HCT116 (cell line): ENCODE measurements around the gene HOXC6. TPM values are rescaled to one million over a fixed set of nuclear protein-coding genes. Genes with fewer than 3 reads are reported as not detected.

Experiments used
- ATAC-seq: fragments of 200-7000 bp; cut with Tn5 transposase; 2 replicates; pipeline ENCODE4 v1.9.1; 2020; ENCODE audit warnings: mild to moderate bottlenecking, moderate library complexity
- BruUV-seq: library from RNA; stranded (reverse); fragments of 400-500 nt; replicated peaks from 2 replicates; lab custom pipeline; 2021; lab: Mats Ljungman, UMichigan
- CTCF ChIA-PET: fragments of 300-600 bp; sonication (Branson Sonifier 250); formaldehyde crosslinking; loops from one replicate; lab custom pipeline; 2021; ENCODE audit warnings: antibody characterized with exemption; lab: Charles Lee
- POLR2A ChIA-PET: fragments of 300-600, 350-600 bp; sonication (Branson Sonifier 250); formaldehyde crosslinking; loops from one replicate; lab custom pipeline; 2021; ENCODE audit warnings: antibody characterized with exemption; lab: Charles Lee
- RAD21 ChIA-PET, 2 experiments: fragments of 300-600 bp; sonication (Branson Sonifier 250); formaldehyde crosslinking; loops; one replicate each; lab custom pipeline; 2023; ENCODE audit warnings: low total read pairs in 2 of 2; ENCODE audit not compliant: uncharacterized antibody in 2 of 2, unreplicated experiment in 2 of 2, low non-redundant PET in 1 of 2; lab: Charles Lee
- DNase-seq: peaks from one replicate; pipeline ENCODE4 v3.0.0-alpha.2; 2010; ENCODE audit warnings: low read depth, low spot score
- H2AFZ ChIP-seq: fragments of 200-600 bp; shearing (Covaris generic), sonication (generic); 2 replicates; pipeline ENCODE4 v1.6.1; 2017; ENCODE audit warnings: low read depth, mixed run types, mixed read lengths, antibody characterized with exemption, low read length; ENCODE audit not compliant: poor library complexity, severe bottlenecking
- H3K27ac ChIP-seq: 2 replicates; pipeline ENCODE4 v1.5.1; 2012; ENCODE audit warnings: low read depth, low read length
- H3K27me3 ChIP-seq: fragments of 200-600 bp; sonication (generic); 2 replicates; pipeline ENCODE4 v1.6.1; 2016; ENCODE audit warnings: mixed run types, low read length, mixed read lengths; ENCODE audit not compliant: insufficient read depth
- H3K36me3 ChIP-seq, 2 experiments: fragments of 200-500 bp in 1 of 2; fragments of 200-600 bp in 1 of 2; sonication (Bioruptor generic) in 1 of 2; sonication (generic) in 1 of 2; 2 replicates each; pipeline versions ENCODE4 v1.5.1 to v1.6.1; 2014 to 2016; ENCODE audit warnings: low read length in 2 of 2, inconsistent platforms in 1 of 2, mixed read lengths in 1 of 2, mixed run types in 1 of 2; ENCODE audit not compliant: insufficient read depth in 2 of 2, control insufficient read depth in 1 of 2
- H3K4me1 ChIP-seq, 2 experiments: fragments of 200-600 bp in 1 of 2; sonication (generic) in 1 of 2; 2 replicates each; pipeline versions ENCODE4 v1.5.1 to v1.6.1; 2012 to 2017; ENCODE audit warnings: low read length in 2 of 2, inconsistent platforms in 1 of 2, mild to moderate bottlenecking in 1 of 2, mixed read lengths in 1 of 2, mixed run types in 1 of 2, moderate library complexity in 1 of 2; ENCODE audit not compliant: insufficient read depth in 2 of 2, control insufficient read depth in 1 of 2
- H3K4me2 ChIP-seq: fragments of 200-600 bp; sonication (generic); 2 replicates; pipeline ENCODE4 v1.6.1; 2017; ENCODE audit warnings: mixed run types, low read length, mixed read lengths
- H3K4me3 ChIP-seq, 2 experiments: fragments of 200-600 bp in 1 of 2; sonication (generic) in 1 of 2; replicated peaks in 1 of 2; 2 replicates each; pipeline ENCODE4 v1.5.1; 2011 to 2016; ENCODE audit warnings: low read length in 2 of 2, control low read depth in 1 of 2, low read depth in 1 of 2, mild to moderate bottlenecking in 1 of 2, mixed read lengths in 1 of 2, mixed run types in 1 of 2
- H3K79me2 ChIP-seq: fragments of 200-600 bp; sonication (generic); 2 replicates; pipeline ENCODE4 v1.6.1; 2017; ENCODE audit warnings: mild to moderate bottlenecking, mixed run types, low read length, moderate library complexity, mixed read lengths; ENCODE audit not compliant: insufficient read depth
- H3K9ac ChIP-seq: fragments of 200-600 bp; sonication (generic); 2 replicates; pipeline ENCODE4 v1.6.1; 2016; ENCODE audit warnings: low read length, mixed read lengths
- H3K9me2 ChIP-seq: fragments of 200-600 bp; sonication (generic), shearing (Covaris generic); 2 replicates; pipeline ENCODE4 v1.6.1; 2017; ENCODE audit warnings: mixed run types, mild to moderate bottlenecking, moderate library complexity; ENCODE audit not compliant: insufficient read depth
- H3K9me3 ChIP-seq, 2 experiments: fragments of 200-500 bp in 1 of 2; fragments of 200-600 bp in 1 of 2; sonication (Bioruptor generic) in 1 of 2; sonication (generic) in 1 of 2; 2 replicates each; pipeline ENCODE4 v1.6.1; 2014 to 2017; ENCODE audit warnings: low read length in 2 of 2, mixed read lengths in 2 of 2, inconsistent platforms in 1 of 2, low read depth in 1 of 2, mild to moderate bottlenecking in 1 of 2, mixed run types in 1 of 2, moderate library complexity in 1 of 2; ENCODE audit not compliant: control insufficient read depth in 1 of 2, insufficient read depth in 1 of 2
- H4K20me1 ChIP-seq: fragments of 200-600 bp; sonication (generic), shearing (Covaris generic); 2 replicates; pipeline ENCODE4 v1.6.1; 2017; ENCODE audit warnings: mixed run types, mild to moderate bottlenecking, moderate library complexity; ENCODE audit not compliant: insufficient read depth
- CTCF ChIP-seq, 3 experiments: fragments of 200-600 bp in 1 of 3; sonication (generic) in 1 of 3; IDR thresholded peaks in 2 of 3; conservative IDR thresholded peaks in 1 of 3; 2 replicates each; pipeline ENCODE4 v1.5.1; 2012 to 2017; ENCODE audit warnings: low read depth in 2 of 3, low read length in 2 of 3, antibody characterized with exemption in 1 of 3, borderline replicate concordance in 1 of 3, control low read depth in 1 of 3, mild to moderate bottlenecking in 1 of 3, mixed read lengths in 1 of 3, mixed run types in 1 of 3, moderate library complexity in 1 of 3; ENCODE audit not compliant: insufficient read depth in 1 of 3
- RAD21 ChIP-seq: IDR thresholded peaks from 2 replicates; pipeline ENCODE4 v1.6.1; 2012; ENCODE audit warnings: low read depth, mild to moderate bottlenecking
- SRF ChIP-seq: IDR thresholded peaks from 2 replicates; pipeline ENCODE4 v1.6.1; 2012; ENCODE audit warnings: low read depth
- YY1 ChIP-seq: IDR thresholded peaks from 2 replicates; pipeline ENCODE4 v1.6.1; 2011; ENCODE audit warnings: low read length, low read depth, moderate library complexity, mild to moderate bottlenecking; ENCODE audit not compliant: insufficient replicate concordance; ENCODE audit errors: extremely low read depth
- intact Hi-C: fragments of 100-400 bp; cut with micrococcal nuclease; formaldehyde crosslinking; loops from 2 replicates; pipeline ENCODE4 v1.10.0; 2022
- total RNA-seq: library from RNA; stranded (reverse); gene quantifications from one replicate; pipeline ENCODE4 v1.2.1, GENCODE V29; 2021; ENCODE audit not compliant: unreplicated experiment

The HOXC6 gene
- total RNA-seq, 1 experiment from 2014 or later = 3.1 TPM

DNA sequence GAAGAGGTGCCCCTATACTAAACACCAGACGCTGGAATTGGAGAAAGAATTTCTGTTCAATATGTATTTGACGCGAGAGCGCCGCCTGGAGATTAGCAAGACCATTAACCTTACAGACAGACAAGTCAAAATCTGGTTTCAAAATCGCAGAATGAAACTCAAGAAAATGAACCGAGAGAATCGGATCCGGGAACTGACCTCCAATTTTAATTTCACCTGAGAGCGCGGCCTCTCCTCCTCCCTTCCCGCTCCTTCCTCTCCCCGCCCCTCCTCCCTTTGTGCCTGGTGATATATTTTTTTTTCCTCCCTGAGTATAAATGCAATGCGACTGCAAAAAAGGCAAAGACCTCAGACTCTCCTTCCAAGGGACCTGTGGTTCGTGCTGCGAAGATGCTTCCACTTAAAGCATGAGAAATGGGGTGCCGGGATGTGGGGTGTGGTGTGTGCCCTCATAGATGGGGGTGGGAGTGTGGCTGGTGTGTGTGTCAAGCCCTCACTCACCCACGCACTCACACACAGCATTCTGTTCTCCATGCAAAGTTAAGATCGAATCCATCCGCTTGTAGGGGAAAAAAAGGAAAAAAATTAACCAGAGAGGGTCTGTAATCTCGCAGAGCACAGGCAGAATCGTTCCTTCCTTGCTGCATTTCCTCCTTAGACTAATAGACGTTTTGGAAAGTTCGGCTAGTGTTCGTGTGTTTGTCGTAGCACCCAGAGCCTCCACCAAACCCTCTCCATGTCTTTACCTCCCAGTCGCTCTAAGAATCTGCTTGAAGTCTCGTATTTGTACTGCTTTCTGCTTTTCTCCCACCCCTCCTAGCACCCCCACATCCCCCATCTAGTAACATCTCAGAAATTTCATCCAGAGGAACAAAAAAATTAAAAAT is 38.8 kb upstream of the HOXC6 start:
- Histone ChIP-seq H3K4me2 (peak overlapping the region; percentile 80), H2AFZ (peak overlapping the region; percentile 60), H3K79me2 (no peaks in the 10 kb centered on the region), H3K9me2 (no peaks in the 10 kb centered on the region), H4K20me1 (no peaks in the 10 kb centered on the region), H3K9ac (peak overlapping the region; percentile 45), H3K27ac (no peak overlapping the region), H3K4me3 (peak overlapping the region; percentile 30 to 49), H3K36me3 (no peaks in the 10 kb centered on the region), H3K9me3 (no peaks in the 10 kb centered on the region), H3K4me1 (peaks cover 9 to 25% of the 10 kb centered on the region in 2 experiments), H3K27me3 (no peaks in the 10 kb centered on the region)
- intact Hi-C loops = loop anchor here (5.0 kb wide), 1 partner anchor 222 kb away; no protein-coding TSS in a partner anchor
- ChIA-PET POLR2A (interaction anchor here (0.6 to 1.1 kb wide), 2 partner anchors 10 to 474 kb away, joined by 3 read pairs; partner anchors contain the start of gene HOXC9), CTCF (interaction anchor here (0.8 to 5.7 kb wide), 7 partner anchors 17 to 220 kb away, joined by 3 to 35 read pairs (median 3); no protein-coding TSS in a partner anchor), RAD21 (interaction anchor here in 1 of 2 experiments (0.7 kb wide), 1 partner anchor 200 kb away, joined by 3 read pairs; no protein-coding TSS in a partner anchor)
- ATAC-seq (peak; percentile 57), DNase-seq (no peak)
- no TSS peak for BruUV-seq
- TF ChIP-seq CTCF (IDR thresholded peaks at IDR 0.05 in 2 of 3, conservative IDR thresholded peaks at IDR 0.05 in 1 of 3; ENCODE audit: borderline replicate concordance in 1 of 3, insufficient read depth in 1 of 3, low read depth in 2 of 3, low read length in 2 of 3) (peak; percentile 52 to 81 (median 67)), SRF (no peak), RAD21 (peak; percentile 77), YY1 (no peak)
